Measurements from ENCODE around the gene PAM16.
"Not testable (repeated sequence)": the region's sequence is repeated elsewhere in the genome, so short reads cannot be mapped to it uniquely, and the experiment has no call there.

PAM16 gene

GRCh38 chr16:4336701-4337539 is 14.2 kb downstream of the PAM16 start:
- in situ Hi-C loops (cut with MboI; ENCODE audit: low sequenced_read_pairs) = no loop called here

GRCh38 chr16:4334724-4335495 is 16.2 kb downstream of the PAM16 start:
- in situ Hi-C loops (cut with MboI; ENCODE audit: low sequenced_read_pairs) = no loop called here

- in situ Hi-C loops (cut with MboI; ENCODE audit: low sequenced_read_pairs) = not testable (repeated sequence)
These were observed 17.4 kb downstream of the PAM16 start for GRCh38 chr16:4333714-4334113.

GRCh38 chr16:4333308-4333638 is 17.8 kb downstream of the PAM16 start:
- in situ Hi-C loops (cut with MboI; ENCODE audit: low sequenced_read_pairs) = no loop called here

GRCh38 chr16:4332623-4333307 is 18.4 kb downstream of the PAM16 start:
- in situ Hi-C loops (cut with MboI; ENCODE audit: low sequenced_read_pairs) = no loop called here

GRCh38 chr16:4332083-4332482 is 19.0 kb downstream of the PAM16 start:
- in situ Hi-C loops (cut with MboI; ENCODE audit: low sequenced_read_pairs) = no loop called here

GRCh38 chr16:4330277-4330874 is 20.7 kb downstream of the PAM16 start:
- in situ Hi-C loops (cut with MboI; ENCODE audit: low sequenced_read_pairs) = no loop called here

GRCh38 chr16:4328782-4329775 is 22.0 kb downstream of the PAM16 start:
- in situ Hi-C loops (cut with MboI; ENCODE audit: low sequenced_read_pairs) = no loop called here

GRCh38 chr16:4328046-4328781 is 22.9 kb downstream of the PAM16 start:
- in situ Hi-C loops (cut with MboI; ENCODE audit: low sequenced_read_pairs) = no loop called here

GRCh38 chr16:4327386-4328045 is 23.6 kb downstream of the PAM16 start:
- in situ Hi-C loops (cut with MboI; ENCODE audit: low sequenced_read_pairs) = no loop called here

- in situ Hi-C loops (cut with MboI; ENCODE audit: low sequenced_read_pairs) = no loop called here
These were observed 25.8 kb downstream of the PAM16 start for GRCh38 chr16:4325253-4325758.

GRCh38 chr16:4324492-4325252 is 26.4 kb downstream of the PAM16 start:
- in situ Hi-C loops (cut with MboI; ENCODE audit: low sequenced_read_pairs) = no loop called here

- in situ Hi-C loops (cut with MboI; ENCODE audit: low sequenced_read_pairs) = no loop called here
These were observed 27.2 kb downstream of the PAM16 start for GRCh38 chr16:4323845-4324488.

- in situ Hi-C loops (cut with MboI; ENCODE audit: low sequenced_read_pairs) = no loop called here
These were observed 27.9 kb downstream of the PAM16 start for GRCh38 chr16:4323071-4323844.

- in situ Hi-C loops (cut with MboI; ENCODE audit: low sequenced_read_pairs) = no loop called here
These were observed 28.7 kb downstream of the PAM16 start for GRCh38 chr16:4322121-4323052.
